GM12875 (cell line): ENCODE results near the gene CDCP2.

Experiments used
- H3K4me3 ChIP-seq: one replicate; pipeline ENCODE4 v1.5.1; 2011; ENCODE audit warnings: low read depth, low read length, control low read depth
- CTCF ChIP-seq: IDR thresholded peaks from 2 replicates; pipeline ENCODE4 v1.5.1; 2011; ENCODE audit warnings: low read depth, mild to moderate bottlenecking, control low read depth, inconsistent platforms, low read length, moderate library complexity, borderline replicate concordance; ENCODE audit not compliant: insufficient read depth

The CDCP2 gene

GRCh38 chr1:54091666-54092065 is 61.1 kb downstream of the CDCP2 start:
- no peak overlapping the region for H3K4me3 ChIP-seq
- TF ChIP-seq CTCF = no peak

GRCh38 chr1:54088385-54088784 is 64.4 kb downstream of the CDCP2 start:
- H3K4me3 ChIP-seq = no peak overlapping the region
- no peak for TF ChIP-seq CTCF

GRCh38 chr1:54086754-54087153 is 66.0 kb downstream of the CDCP2 start:
- no peak for TF ChIP-seq CTCF
- no peak overlapping the region for H3K4me3 ChIP-seq

GRCh38 chr1:54084794-54085193 is 68.0 kb downstream of the CDCP2 start:
- no peak overlapping the region for H3K4me3 ChIP-seq
- TF ChIP-seq CTCF = no peak
